Activated CD4-positive, CD25-positive, alpha-beta regulatory T cell (primary cell): Measurements from ENCODE around the gene RBM24.

Experiments
- DNase-seq, 4 experiments: peaks; one replicate each; lab custom pipeline; 2025; lab: John Stamatoyannopoulos, UW

Gene RBM24

DNA sequence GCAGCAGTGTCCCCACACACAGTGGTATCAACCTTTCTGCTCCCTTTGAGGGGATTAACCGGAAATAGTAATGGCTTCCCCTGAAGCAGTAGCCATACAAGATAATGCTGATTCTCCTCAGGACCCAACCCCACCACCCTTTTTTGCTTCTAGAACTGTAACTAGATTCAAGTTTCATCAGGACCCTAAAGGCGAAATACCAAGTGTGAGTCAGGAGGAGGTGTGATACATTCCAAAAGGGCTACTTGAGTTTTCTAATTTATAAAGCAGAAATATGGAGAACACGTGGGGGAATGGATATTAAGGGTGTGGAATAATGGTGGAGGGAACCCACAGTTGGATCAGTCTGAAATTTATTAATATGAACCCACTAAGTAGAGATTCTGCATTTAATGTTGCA is 60.7 kb downstream of the RBM24 start:
- no peak for DNase-seq

DNA sequence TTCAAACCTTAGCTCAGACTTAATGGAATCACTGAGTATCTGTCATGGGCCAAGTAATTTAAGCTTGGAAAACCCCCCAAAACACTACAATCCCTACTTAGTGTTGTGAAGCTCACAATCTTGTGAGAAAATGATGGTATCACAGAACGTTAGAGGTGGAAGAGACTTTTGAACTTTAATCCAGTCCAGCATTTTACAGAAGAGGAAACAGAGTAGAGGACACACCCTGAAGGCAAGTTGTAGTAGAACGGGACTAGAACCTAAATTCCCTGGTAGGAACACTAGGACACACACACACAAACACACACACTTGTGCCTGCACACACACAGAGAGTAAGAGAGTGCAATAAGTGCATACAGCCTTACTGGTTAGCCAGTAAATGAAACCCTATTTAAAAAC is 62.1 kb downstream of the RBM24 start:
- DNase-seq: no peak
